Pancreas (tissue), 10 donors: ENCODE data around the gene XCR1. TPM values are rescaled to one million over a fixed set of nuclear protein-coding genes. Genes with fewer than 3 reads are reported as not detected.
A peak's percentile ranks its signal among the peaks of the same experiment; 100 is the strongest.
"Not testable (repeated sequence)": the region's sequence is repeated elsewhere in the genome, so short reads cannot be mapped to it uniquely, and the experiment has no call there.

Source experiments
- ATAC-seq, 4 donors: fragments of 200-7000 bp; cut with Tn5 transposase; one replicate each; pipeline versions ENCODE4 v1.8.0 to v1.9.1; 2020; ENCODE audit warnings: mild to moderate bottlenecking in 4 of 4, moderate library complexity in 4 of 4
- DNase-seq, 6 donors: peaks; one replicate each; pipeline ENCODE4 v3.0.0-alpha.2; 2020
- FAIRE-seq: peaks from 2 replicates; lab custom pipeline; 2012; peaks lifted over from hg19 to GRCh38; lab: Jason Lieb, UNC
- H3K27ac ChIP-seq, 4 donors: fragments of 200-600 bp; sonication (generic); 1 replicate in 3 of 4; 2 replicates in 1 of 4; pipeline versions ENCODE4 v1.5.0 to v1.8.0; 2020
- H3K27me3 ChIP-seq, 4 donors: fragments of 200-600 bp; one replicate each; pipeline ENCODE4 v1.8.0; 2021
- H3K36me3 ChIP-seq, 3 donors: fragments of 200-600 bp; sonication (generic) in 1 of 3; one replicate each; pipeline versions ENCODE4 v1.5.0 to v1.8.0; 2020 to 2021
- H3K4me1 ChIP-seq, 3 donors: fragments of 200-600 bp; one replicate each; pipeline ENCODE4 v1.8.0; 2021
- H3K4me3 ChIP-seq, 4 donors: fragments of 200-600 bp; sonication (generic) in 2 of 4; one replicate each; pipeline versions ENCODE4 v1.5.0 to v1.8.0; 2020 to 2021
- H3K9me3 ChIP-seq, 4 donors: fragments of 200-600 bp; one replicate each; pipeline ENCODE4 v1.8.0; 2021
- CTCF ChIP-seq, 4 donors: fragments of 200-600 bp; sonication (generic) in 3 of 4; IDR thresholded peaks; one replicate each; pipeline versions ENCODE4 v1.5.0 to v1.8.0; 2021; ENCODE audit warnings: antibody characterized with exemption in 4 of 4
- WGBS, 2 donors: extraction: QIAGEN DNeasy Blood & Tissue Kit; methylation state at CpG; one replicate each; pipeline ENCODE4 v1.1.7; 2013; 5-methylcytosine and 5-hydroxymethylcytosine counted together
- intact Hi-C, 3 donors: fragments of 100-400 bp; cut with DNase I; formaldehyde crosslinking; loops; one replicate each; pipeline versions ENCODE4 v1.11.1 to v1.14.2; 2022
- polyA plus RNA-seq, 2 donors: library from polyadenylated mRNA; stranded (reverse); fragments of 200-250 nt; gene quantifications; one replicate each; pipeline ENCODE4 v1.2.3, GENCODE V29; 2013
- total RNA-seq, 6 donors: library from RNA; stranded (reverse); fragmentation: NEBNext Ultra II Directional in 4 of 6; extraction: Animal tissue kit (Norgen Biotek cat#: 25700) in 4 of 6; gene quantifications; one replicate each; pipeline versions ENCODE4 v1.2.1 to v1.2.4, GENCODE V29; 2021 to 2023
- donor health status: healthy with polysubstance abuse.
- donor health status: DM: no; HTN: no; CAD: no; lungs with moderate emphysema.
- donor health status: DM: no; HTN: no; CAD: no.
- donor health status: control.
- donor health status: control.
- donor health status: Bipolar disorder and iron deficiency.
- donor health status: DM: yes; HTN: yes; CAD: no.
- donor health status: DM: no; HTN: no; CAD: no.
- donor health status: DM: no; HTN: no; CAD: no.
- donor health status: DM: yes; HTN: yes; CAD: no.

Gene XCR1
- total and polyA plus RNA-seq, 8 donors: 0.04 to 0.31 (median 0.20) TPM; not detected in 4

- intact Hi-C loops: no loop called here
- H3K36me3 ChIP-seq: no peaks in the 10 kb centered on the region
- no peak overlapping the region for H3K4me3 ChIP-seq
- no peak overlapping the region for H3K27ac ChIP-seq
- H3K27me3 ChIP-seq: no peaks in the 10 kb centered on the region
- H3K4me1 ChIP-seq: no peaks in the 10 kb centered on the region
- WGBS, 2 donors: 53 to 82% methylated on average over 1 of the region's 1 CpG
- no peaks in the 10 kb centered on the region for H3K9me3 ChIP-seq
- FAIRE-seq (no peak), DNase-seq (no peak), ATAC-seq (no peak)
- no peak for TF ChIP-seq CTCF (IDR thresholded peaks at IDR 0.05)
Observed at GRCh38 chr3:46058981-46059380, 31.7 kb upstream of the XCR1 start.

GRCh38 chr3:46057716-46058115 lies 30.4 kb upstream of the XCR1 start:
- Histone ChIP-seq H3K4me1 (no peaks in the 10 kb centered on the region), H3K36me3 (no peaks in the 10 kb centered on the region), H3K4me3 (no peak overlapping the region), H3K9me3 (no peaks in the 10 kb centered on the region), H3K27me3 (no peaks in the 10 kb centered on the region), H3K27ac (no peak overlapping the region)
- WGBS, 2 donors: 45 to 86% methylated on average over 3 of the region's 3 CpGs
- intact Hi-C loops: no loop called here
- no peak for TF ChIP-seq CTCF (IDR thresholded peaks at IDR 0.05)
- ATAC-seq: no peak
- no peak for FAIRE-seq
- DNase-seq: no peak

- intact Hi-C loops: no loop called here
- no peak overlapping the region for H3K4me3 ChIP-seq
- DNase-seq (no peak), FAIRE-seq (no peak), ATAC-seq (no peak)
- no peaks in the 10 kb centered on the region for H3K9me3 ChIP-seq
- TF ChIP-seq CTCF (IDR thresholded peaks at IDR 0.05): no peak
- 45 to 47% methylated on average over 2 of the region's 2 CpGs for WGBS, 2 donors
- no peaks in the 10 kb centered on the region for H3K4me1 ChIP-seq
- no peaks in the 10 kb centered on the region for H3K36me3 ChIP-seq
- H3K27me3 ChIP-seq: no peaks in the 10 kb centered on the region
- H3K27ac ChIP-seq: no peak overlapping the region
Observed at GRCh38 chr3:46056686-46057085, 29.4 kb upstream of the XCR1 start.

GRCh38 chr3:46053761-46054515 lies 26.7 kb upstream of the XCR1 start:
- FAIRE-seq, H3K4me1 ChIP-seq, intact Hi-C loops, H3K4me3 ChIP-seq, H3K36me3 ChIP-seq, H3K27ac ChIP-seq, DNase-seq, H3K9me3 ChIP-seq, H3K27me3 ChIP-seq: not testable (repeated sequence)
- ATAC-seq: peak in 1 of 4 donors; percentile 41
- WGBS, 2 donors: 62% methylated on average over 13 of the region's 13 CpGs

- ATAC-seq, H3K4me1 ChIP-seq, DNase-seq, H3K4me3 ChIP-seq, FAIRE-seq, H3K9me3 ChIP-seq, H3K36me3 ChIP-seq, H3K27me3 ChIP-seq, intact Hi-C loops, H3K27ac ChIP-seq: not testable (repeated sequence)
- WGBS, 2 donors: 77 to 81% methylated on average over 8 of the region's 8 CpGs
Observed at GRCh38 chr3:46053265-46053664, 26.0 kb upstream of the XCR1 start.

- Histone ChIP-seq H3K27ac (no peak overlapping the region), H3K36me3 (no peaks in the 10 kb centered on the region), H3K4me3 (no peak overlapping the region), H3K4me1 (no peaks in the 10 kb centered on the region), H3K9me3 (no peaks in the 10 kb centered on the region), H3K27me3 (no peaks in the 10 kb centered on the region)
- intact Hi-C loops: no loop called here
- no peak for TF ChIP-seq CTCF (IDR thresholded peaks at IDR 0.05)
- ATAC-seq (no peak), FAIRE-seq (no peak), DNase-seq (no peak)
- WGBS, 2 donors: 84 to 87% methylated on average over 8 of the region's 8 CpGs
Observed at GRCh38 chr3:46052531-46052930, 25.2 kb upstream of the XCR1 start.
